ENCODE data around the gene STXBP5. TPM values are rescaled to one million over a fixed set of nuclear protein-coding genes. Genes with fewer than 3 reads are reported as not detected.
"Not testable (repeated sequence)": the region's sequence is repeated elsewhere in the genome, so short reads cannot be mapped to it uniquely, and the experiment has no call there.

STXBP5 gene
- total RNA-seq, 2 experiments from 2014 or later: 14.4 to 15.0 TPM

DNA sequence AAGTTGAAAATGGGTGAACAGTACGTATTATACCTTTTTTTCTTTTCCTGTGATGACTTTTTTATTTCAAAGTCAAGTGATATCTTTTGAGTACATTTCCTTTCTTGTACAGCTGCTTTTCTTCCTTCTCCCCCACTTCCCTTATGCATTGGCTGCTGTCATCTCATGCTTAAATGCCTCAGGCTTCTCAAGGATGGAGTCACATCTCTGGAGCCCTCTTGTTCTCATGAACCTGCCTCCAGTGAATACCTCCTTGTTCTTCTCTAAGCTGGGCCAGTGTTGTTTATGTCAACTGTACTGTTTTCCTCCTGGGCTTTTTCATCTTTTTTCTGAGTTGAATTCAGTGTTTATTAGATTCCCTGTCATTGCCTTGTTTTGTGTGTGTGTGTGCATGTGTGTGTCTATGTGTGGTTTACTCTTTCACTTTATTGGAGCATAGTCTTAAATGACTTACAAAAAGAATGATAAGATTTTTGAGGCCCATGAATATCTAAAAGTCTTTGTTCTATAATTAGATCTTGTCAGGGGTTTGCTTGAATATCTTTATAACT is 23.6 kb downstream of the STXBP5 start:
- Mint-ChIP-seq H3K4me1 (peaks cover 25% of the 10 kb centered on the region), H3K27ac (no peak overlapping the region), H3K36me3 (ENCODE audit: low read depth) (peaks cover 18% of the 10 kb centered on the region), H3K27me3 (no peaks in the 10 kb centered on the region), H3K4me3 (no peak overlapping the region), H3K9me3 (ENCODE audit: low read depth) (no peaks in the 10 kb centered on the region)
- ATAC-seq (no peak), DNase-seq (no peak)
- intact Hi-C loops (cut with DNase I, micrococcal nuclease): no loop called here
- CTCF ChIA-PET: no interaction called here
- POLR2A ChIA-PET: no interaction called here

DNA sequence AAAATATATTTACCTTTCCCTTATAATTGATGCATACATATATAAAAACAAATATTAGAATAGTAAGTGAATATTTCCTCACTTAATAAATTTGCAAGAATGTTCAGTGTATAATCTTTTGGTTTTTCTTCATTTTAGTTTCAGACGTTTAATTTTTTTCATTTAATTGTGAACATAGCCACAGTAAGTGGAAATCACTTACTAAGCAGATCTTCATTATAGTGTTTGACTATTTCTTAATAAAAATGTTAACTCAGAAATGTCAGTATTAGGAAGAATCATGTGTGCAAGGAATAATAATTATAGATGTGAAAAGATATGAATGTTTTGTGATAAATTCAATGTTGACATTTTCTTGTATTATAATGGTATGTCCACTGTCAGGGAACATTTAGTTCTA is 27.4 kb downstream of the STXBP5 start:
- intact Hi-C loops (cut with DNase I, micrococcal nuclease): no loop called here
- peaks cover 11% of the 10 kb centered on the region for H3K36me3 Mint-ChIP-seq (ENCODE audit: low read depth)
- no peak overlapping the region for H3K27ac Mint-ChIP-seq
- ATAC-seq: no peak
- ChIA-PET POLR2A (no interaction called here), CTCF (interaction anchor here (1.4 to 1.7 kb wide), 2 partner anchors 9 to 11 kb away, joined by 4 to 6 read pairs; no protein-coding TSS in a partner anchor)
- H3K4me3 Mint-ChIP-seq: no peak overlapping the region
- H3K9me3 Mint-ChIP-seq (ENCODE audit: low read depth): no peaks in the 10 kb centered on the region
- H3K27me3 Mint-ChIP-seq: no peaks in the 10 kb centered on the region
- DNase-seq: no peak
- H3K4me1 Mint-ChIP-seq: peaks cover 21% of the 10 kb centered on the region

DNA sequence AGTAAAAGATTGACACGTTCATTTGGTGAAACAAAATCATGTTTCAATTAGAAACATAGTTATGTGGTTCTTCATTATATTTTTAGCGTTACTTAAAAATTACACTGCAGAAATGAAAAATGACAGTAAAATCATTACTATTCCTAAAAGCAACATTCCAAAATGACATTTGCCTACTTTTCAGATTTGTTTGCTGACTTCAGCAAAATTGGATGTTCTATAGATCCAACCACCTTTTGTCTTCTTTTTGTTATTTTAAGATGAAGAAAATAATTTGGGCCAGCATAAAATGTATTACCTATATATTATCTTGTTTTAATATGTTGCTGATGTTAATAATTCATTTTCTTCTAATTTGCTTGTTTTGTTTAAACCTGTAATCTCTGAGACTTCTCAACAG is 30.5 kb downstream of the STXBP5 start:
- no peaks in the 10 kb centered on the region for H3K9me3 Mint-ChIP-seq (ENCODE audit: low read depth)
- ChIA-PET POLR2A (no interaction called here), CTCF (no interaction called here)
- intact Hi-C loops (cut with DNase I, micrococcal nuclease): no loop called here
- peaks cover 3% of the 10 kb centered on the region for H3K4me1 Mint-ChIP-seq
- DNase-seq: no peak
- peaks cover 29% of the 10 kb centered on the region for H3K36me3 Mint-ChIP-seq (ENCODE audit: low read depth)
- no peak for ATAC-seq
- H3K4me3 Mint-ChIP-seq: no peak overlapping the region
- H3K27me3 Mint-ChIP-seq: no peaks in the 10 kb centered on the region
- H3K27ac Mint-ChIP-seq: no peak overlapping the region

DNA sequence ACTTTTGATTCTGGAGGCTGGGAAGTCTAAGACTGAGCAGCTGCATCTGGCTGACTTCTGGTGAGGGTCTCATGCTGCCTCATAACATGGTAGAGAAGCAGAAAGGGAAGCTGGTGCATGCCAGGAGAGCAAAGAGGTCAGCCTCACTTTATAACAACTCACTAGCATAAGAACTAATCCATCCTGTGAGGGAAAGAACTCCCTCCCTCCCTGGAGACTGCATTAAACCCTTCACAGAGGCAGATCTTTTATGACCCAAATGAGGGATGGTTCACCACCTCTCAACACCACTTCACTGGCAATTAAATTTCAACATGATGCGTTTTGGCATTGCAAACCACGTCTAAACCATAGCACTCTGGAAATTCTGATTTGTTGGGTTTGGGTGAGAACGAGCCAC is 33.9 kb downstream of the STXBP5 start:
- DNase-seq (no peak), ATAC-seq (no peak)
- H3K36me3 Mint-ChIP-seq (ENCODE audit: low read depth): peaks cover 40% of the 10 kb centered on the region
- ChIA-PET CTCF (no interaction called here), POLR2A (no interaction called here)
- no peak overlapping the region for H3K4me3 Mint-ChIP-seq
- H3K27me3 Mint-ChIP-seq: no peaks in the 10 kb centered on the region
- no peaks in the 10 kb centered on the region for H3K9me3 Mint-ChIP-seq (ENCODE audit: low read depth)
- no peaks in the 10 kb centered on the region for H3K4me1 Mint-ChIP-seq
- intact Hi-C loops (cut with DNase I, micrococcal nuclease): no loop called here
- H3K27ac Mint-ChIP-seq: no peak overlapping the region

DNA sequence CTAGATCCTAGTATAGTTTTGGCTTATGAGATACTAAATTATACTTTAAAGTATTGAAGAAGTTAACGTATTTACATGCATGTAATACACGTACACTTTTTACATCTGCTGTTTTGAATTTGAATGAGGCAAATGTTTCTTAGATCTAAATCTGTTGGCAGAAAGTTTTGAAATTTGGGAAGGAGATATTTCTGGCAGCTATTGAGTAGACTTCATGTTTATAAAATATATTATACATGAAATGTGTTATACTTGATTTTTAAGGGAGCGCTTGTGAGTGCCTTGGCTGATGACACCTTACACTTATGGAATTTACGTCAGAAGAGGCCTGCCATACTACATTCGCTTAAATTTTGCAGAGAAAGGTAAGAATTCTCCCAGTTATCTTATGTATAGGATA is 34.7 kb downstream of the STXBP5 start:
- intact Hi-C loops (cut with DNase I, micrococcal nuclease): no loop called here
- Mint-ChIP-seq H3K27me3 (no peaks in the 10 kb centered on the region), H3K4me1 (no peaks in the 10 kb centered on the region), H3K27ac (no peak overlapping the region), H3K9me3 (ENCODE audit: low read depth) (no peaks in the 10 kb centered on the region), H3K4me3 (no peak overlapping the region), H3K36me3 (ENCODE audit: low read depth) (peaks cover 40% of the 10 kb centered on the region)
- ChIA-PET POLR2A (no interaction called here), CTCF (no interaction called here)
- ATAC-seq (no peak), DNase-seq (no peak)

DNA sequence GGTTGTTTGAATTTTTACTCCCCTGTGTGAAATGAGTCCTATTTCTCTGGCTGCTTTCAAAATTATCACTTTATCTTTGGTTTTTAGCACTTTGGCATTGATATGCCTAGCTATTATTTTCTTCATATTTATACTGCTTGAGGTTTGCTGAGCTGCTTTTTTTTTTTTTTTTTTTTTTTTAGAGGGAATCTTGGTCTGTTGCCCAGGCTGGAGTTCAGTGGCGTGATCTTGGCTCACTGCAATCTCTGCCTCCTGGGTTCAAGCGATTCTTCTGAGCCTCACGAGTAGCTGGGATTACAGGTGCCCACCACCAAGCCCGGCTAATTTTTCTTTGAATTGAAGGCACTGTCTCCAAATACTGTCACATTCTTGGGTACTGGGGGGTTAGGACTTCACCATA is 40.6 kb downstream of the STXBP5 start:
- H3K27ac Mint-ChIP-seq: no peak overlapping the region
- H3K36me3 Mint-ChIP-seq (ENCODE audit: low read depth): peaks cover 32% of the 10 kb centered on the region
- POLR2A ChIA-PET: no interaction called here
- no peak for DNase-seq
- CTCF ChIA-PET: interaction anchor here (0.8 kb wide), 1 partner anchor 22 kb away, joined by 5 read pairs; no protein-coding TSS in a partner anchor
- peaks cover 9% of the 10 kb centered on the region for H3K4me1 Mint-ChIP-seq
- H3K27me3 Mint-ChIP-seq: no peaks in the 10 kb centered on the region
- peaks cover 5% of the 10 kb centered on the region for H3K9me3 Mint-ChIP-seq (ENCODE audit: low read depth)
- intact Hi-C loops (cut with DNase I, micrococcal nuclease): no loop called here
- no peak overlapping the region for H3K4me3 Mint-ChIP-seq
- no peak for ATAC-seq

DNA sequence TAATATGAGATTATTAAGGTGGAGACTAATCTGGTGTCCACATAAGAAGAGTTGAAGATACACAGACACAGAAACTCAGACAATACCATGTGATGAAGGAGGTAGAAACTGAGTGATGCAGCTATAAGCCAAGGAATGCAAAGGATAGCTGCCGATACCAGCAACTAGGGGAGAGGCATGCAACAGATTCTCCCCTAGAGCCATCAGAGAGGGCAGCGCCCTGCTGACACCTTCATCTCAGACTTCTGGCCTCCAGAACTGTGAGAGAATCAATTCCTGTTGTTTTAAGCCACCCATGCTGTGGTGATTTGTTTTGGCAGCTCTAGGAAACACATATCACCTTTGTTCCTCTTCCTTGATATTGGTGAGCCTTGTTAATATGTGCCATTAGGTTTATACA is 41.5 kb downstream of the STXBP5 start:
- ChIA-PET POLR2A (no interaction called here), CTCF (interaction anchor here (0.8 to 0.9 kb wide), 2 partner anchors 9 to 23 kb away, joined by 3 to 5 read pairs; no protein-coding TSS in a partner anchor)
- H3K27me3 Mint-ChIP-seq: no peaks in the 10 kb centered on the region
- H3K4me1 Mint-ChIP-seq: peaks cover 9% of the 10 kb centered on the region
- peaks cover 35% of the 10 kb centered on the region for H3K36me3 Mint-ChIP-seq (ENCODE audit: low read depth)
- DNase-seq (no peak), ATAC-seq (no peak)
- intact Hi-C loops (cut with DNase I, micrococcal nuclease): no loop called here
- no peak overlapping the region for H3K4me3 Mint-ChIP-seq
- no peak overlapping the region for H3K27ac Mint-ChIP-seq
- peaks cover 6% of the 10 kb centered on the region for H3K9me3 Mint-ChIP-seq (ENCODE audit: low read depth)

DNA sequence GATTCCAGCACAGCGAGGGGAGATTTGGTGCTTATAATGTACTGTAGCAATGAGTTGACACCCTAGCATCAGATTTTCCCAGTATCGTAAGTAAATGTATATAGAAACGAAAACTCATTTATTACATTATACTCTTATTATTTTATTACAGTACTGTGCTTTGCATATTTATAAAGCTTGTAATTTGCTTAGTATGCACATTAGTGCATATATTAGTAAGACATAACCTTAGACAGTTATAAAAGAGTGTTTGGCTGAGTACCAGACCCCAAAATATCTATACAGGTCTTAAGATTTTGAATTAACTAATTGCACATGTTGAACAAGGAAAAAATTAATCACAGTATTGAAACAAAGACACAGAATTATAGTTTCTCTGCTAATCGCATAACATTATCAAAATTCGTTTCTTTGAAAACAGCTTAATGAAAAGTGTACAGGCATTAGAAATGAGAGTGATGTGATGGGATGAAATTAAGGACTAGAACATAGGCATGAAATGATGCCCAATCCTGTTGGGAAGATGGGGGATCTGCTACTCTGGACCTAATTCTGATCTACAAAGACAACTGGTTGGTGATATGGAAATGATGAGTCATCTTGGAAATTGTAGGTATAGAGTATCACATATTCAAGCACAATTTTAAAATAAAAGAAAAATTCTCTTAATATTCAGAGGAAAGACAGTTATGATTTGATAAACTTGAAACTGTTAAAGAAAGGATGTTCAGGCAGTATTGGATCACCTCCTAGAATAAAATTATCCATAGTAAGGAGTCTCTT is 42.8 kb downstream of the STXBP5 start:
- CTCF ChIA-PET: interaction anchor here (0.7 kb wide), 1 partner anchor 1781 kb away, joined by 3 read pairs; no protein-coding TSS in a partner anchor
- POLR2A ChIA-PET: no interaction called here
- intact Hi-C loops (cut with DNase I, micrococcal nuclease): no loop called here
- DNase-seq: no peak
- peaks cover 6% of the 10 kb centered on the region for H3K9me3 Mint-ChIP-seq (ENCODE audit: low read depth)
- H3K4me3 Mint-ChIP-seq: no peak overlapping the region
- H3K27ac Mint-ChIP-seq: no peak overlapping the region
- no peaks in the 10 kb centered on the region for H3K27me3 Mint-ChIP-seq
- H3K36me3 Mint-ChIP-seq (ENCODE audit: low read depth): peaks cover 43% of the 10 kb centered on the region
- ATAC-seq: no peak
- peaks cover 9% of the 10 kb centered on the region for H3K4me1 Mint-ChIP-seq

DNA sequence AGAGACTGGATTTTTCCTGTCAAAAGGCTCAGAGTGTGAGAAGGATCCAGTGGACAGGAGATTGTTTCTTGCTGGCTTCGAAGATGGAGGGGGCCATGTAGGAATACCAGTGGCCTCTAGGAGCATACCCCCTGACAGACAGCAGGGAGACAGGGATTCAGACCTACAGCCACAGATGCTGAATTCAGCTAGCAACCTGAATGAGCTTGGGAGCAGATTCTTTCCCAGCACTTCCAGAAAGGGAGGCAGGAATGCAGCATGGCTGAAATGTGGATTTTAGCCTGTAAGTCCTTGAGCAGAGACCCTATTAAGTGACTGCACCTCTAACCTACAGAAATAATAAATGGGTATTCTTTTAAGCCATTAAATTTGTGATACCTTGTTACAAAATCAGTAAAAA is 44.6 kb downstream of the STXBP5 start:
- peaks cover 17% of the 10 kb centered on the region for H3K9me3 Mint-ChIP-seq (ENCODE audit: low read depth)
- intact Hi-C loops (cut with DNase I, micrococcal nuclease): no loop called here
- H3K4me1 Mint-ChIP-seq: peaks cover 9% of the 10 kb centered on the region
- no peak overlapping the region for H3K4me3 Mint-ChIP-seq
- H3K27me3 Mint-ChIP-seq: no peaks in the 10 kb centered on the region
- H3K27ac Mint-ChIP-seq: no peak overlapping the region
- H3K36me3 Mint-ChIP-seq (ENCODE audit: low read depth): peaks cover 49% of the 10 kb centered on the region
- ChIA-PET POLR2A (no interaction called here), CTCF (no interaction called here)
- ATAC-seq: no peak
- no peak for DNase-seq

DNA sequence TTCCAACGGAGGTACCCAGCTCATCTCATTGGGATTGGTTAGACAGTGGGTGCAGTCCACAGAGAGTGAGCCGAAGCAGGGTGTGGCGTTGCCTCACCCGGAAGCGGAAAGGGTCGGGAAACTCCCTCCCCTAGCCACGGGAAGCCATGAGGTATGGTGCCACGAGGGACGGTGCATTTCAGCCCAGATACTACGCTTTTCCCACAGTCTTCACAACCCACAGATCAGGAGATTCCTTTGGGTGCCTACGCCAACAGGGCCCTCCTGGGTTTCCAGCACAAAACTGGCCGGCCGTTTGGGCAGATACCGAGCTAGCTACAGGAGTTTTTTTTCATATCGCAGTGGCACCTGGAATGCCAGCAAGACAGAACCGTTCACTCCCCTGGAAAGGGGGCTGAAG is 46.9 kb downstream of the STXBP5 start:
- Mint-ChIP-seq H3K36me3 (ENCODE audit: low read depth) (peaks cover 47% of the 10 kb centered on the region), H3K27me3 (no peaks in the 10 kb centered on the region), H3K27ac (no peak overlapping the region), H3K4me1 (peaks cover 10% of the 10 kb centered on the region), H3K9me3 (ENCODE audit: low read depth) (peaks cover 17% of the 10 kb centered on the region), H3K4me3 (no peak overlapping the region)
- intact Hi-C loops (cut with DNase I, micrococcal nuclease): no loop called here
- ChIA-PET CTCF (no interaction called here), POLR2A (no interaction called here)
- ATAC-seq (no peak), DNase-seq (no peak)

DNA sequence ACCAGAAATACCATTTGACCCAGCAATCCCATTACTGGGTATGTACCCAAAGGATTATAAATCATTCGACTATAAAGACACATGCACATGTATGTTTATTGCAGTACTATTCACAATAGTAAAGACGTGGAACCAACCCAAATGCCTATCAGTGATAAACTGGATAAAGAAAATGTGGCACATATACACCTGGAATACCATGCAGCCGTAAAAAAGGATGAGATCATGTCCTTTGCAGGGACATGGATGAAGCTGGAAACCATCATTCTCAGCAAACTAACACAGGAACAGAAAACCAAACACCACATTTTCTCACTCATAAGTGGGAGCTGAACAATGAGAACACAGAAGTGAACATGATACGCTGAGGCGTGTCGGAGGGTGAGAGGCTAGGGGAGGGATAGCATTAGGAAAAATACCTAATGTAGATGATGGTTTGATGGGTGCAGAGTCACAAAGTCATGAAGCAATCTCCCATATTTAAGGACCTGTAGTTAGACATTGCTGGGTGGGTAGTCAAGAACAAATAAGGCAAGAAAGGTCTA is 50.8 kb downstream of the STXBP5 start:
- POLR2A ChIA-PET; CTCF ChIA-PET; H3K4me3 Mint-ChIP-seq; H3K27me3 Mint-ChIP-seq; intact Hi-C loops (cut with DNase I, micrococcal nuclease); H3K27ac Mint-ChIP-seq; ATAC-seq; H3K4me1 Mint-ChIP-seq; DNase-seq: not testable (repeated sequence)
- peaks cover 31% of the 10 kb centered on the region for H3K36me3 Mint-ChIP-seq (ENCODE audit: low read depth)
- H3K9me3 Mint-ChIP-seq (ENCODE audit: low read depth): peaks cover 11% of the 10 kb centered on the region

DNA sequence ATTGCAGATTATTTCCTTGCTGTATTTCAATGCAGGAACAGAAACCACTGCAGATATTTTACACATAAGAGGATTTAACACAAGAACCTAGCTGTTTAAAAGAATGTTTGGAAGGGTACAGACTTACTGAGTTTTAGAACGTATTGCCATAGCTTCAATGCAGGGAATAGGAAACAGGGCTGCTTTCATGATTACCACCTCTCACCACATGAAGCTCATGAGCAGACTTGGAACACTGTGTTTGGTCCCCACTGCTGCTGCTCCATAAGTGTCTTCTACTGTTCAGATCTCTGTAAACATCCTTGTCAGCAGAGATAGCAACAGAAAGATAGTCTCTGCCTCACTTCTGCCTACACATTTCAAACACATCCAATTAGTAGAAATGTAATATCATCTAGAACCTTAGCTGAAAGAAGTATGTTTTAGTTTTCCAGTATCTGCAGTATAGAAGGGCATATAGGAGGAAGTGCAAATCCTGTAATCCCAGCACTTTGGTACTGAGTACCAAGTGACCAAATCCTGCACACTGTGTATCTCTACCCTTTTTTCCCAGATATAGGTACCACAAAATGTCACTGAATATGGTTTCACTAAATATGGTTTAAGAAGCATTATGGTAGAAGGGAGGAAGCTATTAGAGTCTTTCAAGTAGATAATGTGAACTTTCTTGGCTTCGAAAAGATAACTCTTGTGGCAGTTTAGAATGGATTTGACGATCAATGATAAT is 51.9 kb downstream of the STXBP5 start:
- H3K27me3 Mint-ChIP-seq: no peaks in the 10 kb centered on the region
- intact Hi-C loops (cut with DNase I, micrococcal nuclease): no loop called here
- H3K36me3 Mint-ChIP-seq (ENCODE audit: low read depth): peaks cover 22% of the 10 kb centered on the region
- no peak for DNase-seq
- ATAC-seq: no peak
- H3K4me3 Mint-ChIP-seq: no peak overlapping the region
- peaks cover 11% of the 10 kb centered on the region for H3K9me3 Mint-ChIP-seq (ENCODE audit: low read depth)
- peaks cover 8% of the 10 kb centered on the region for H3K4me1 Mint-ChIP-seq
- CTCF ChIA-PET: interaction anchor here (0.5 kb wide), 1 partner anchor 421 kb away, joined by 3 read pairs; no protein-coding TSS in a partner anchor
- H3K27ac Mint-ChIP-seq: no peak overlapping the region
- POLR2A ChIA-PET: no interaction called here

Data from activated CD4-positive, alpha-beta T cell treated with anti-CD3 and anti-CD28 coated beads for 36 hours (primary cell).